ENCODE results near the gene ABCC1. TPM values are rescaled to one million over a fixed set of nuclear protein-coding genes. Genes with fewer than 3 reads are reported as not detected.

The ABCC1 gene
- total and polyA plus RNA-seq, 2 of the 4 experiments (the other 2 are of a cell fraction), result 39.4 to 66.0 TPM

DNA sequence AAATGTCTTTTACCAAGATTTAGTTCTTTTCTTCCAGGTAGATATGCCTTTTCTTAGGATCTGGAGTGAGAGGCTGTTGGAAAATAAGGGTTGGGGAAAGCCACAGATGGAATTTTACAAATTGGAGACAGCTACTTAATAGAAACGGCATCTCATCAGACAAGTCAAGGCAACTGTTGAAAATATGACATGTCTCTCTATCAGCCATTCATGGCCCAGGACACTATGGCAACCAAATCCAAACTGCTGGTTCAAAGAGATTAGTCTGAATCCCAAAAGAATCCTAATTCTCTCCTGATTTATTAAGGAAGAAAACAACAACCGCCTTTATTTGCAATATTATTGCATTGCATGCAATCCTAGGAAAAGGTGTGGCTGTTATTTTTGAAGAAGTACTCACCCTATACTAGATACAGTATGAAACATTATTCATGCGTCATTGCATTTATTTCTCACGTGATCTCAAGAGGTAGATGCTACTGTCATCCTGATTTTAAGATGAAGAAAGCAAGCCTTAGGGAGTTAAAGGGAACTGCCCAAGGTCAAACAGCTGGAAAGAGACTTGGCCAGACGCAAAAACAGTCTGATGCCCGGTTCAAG is 48.4 kb upstream of the ABCC1 start:
- ChIA-PET POLR2A (ENCODE audit: unreplicated experiment) (no interaction called here), CTCF (no interaction called here)
- no peak overlapping the region for H3K4me2 ChIP-seq (ENCODE audit: low read depth, low read length)
- H3K9me1 ChIP-seq (ENCODE audit: insufficient read depth, low read length), result peaks cover 21% of the 10 kb centered on the region
- no TSS peak for BruUV-seq (replicated peaks)
- H3K79me1 ChIP-seq (ENCODE audit: low read depth in 1 of 2, low read length in 2 of 2), result peaks cover 0 to 11% of the 10 kb centered on the region in 2 experiments; a peak in 1 of 4 replicates
- WGBS, 2 experiments (ENCODE audit: extremely low coverage in 2 of 2, insufficient read length in 1 of 2), result 100% methylated on average over 1 of the region's 6 CpGs; no CpG with 5 or more reads in 1 of the 2 experiments
- no peak overlapping the region for H2AK5ac ChIP-seq (ENCODE audit: low read depth, low read length)
- H4K5ac ChIP-seq (ENCODE audit: low read depth, low read length), result no peak overlapping the region
- H2BK5ac ChIP-seq (ENCODE audit: low read depth, low read length, poor library complexity, severe bottlenecking), result no peak overlapping the region
- H2AFZ ChIP-seq (replicated peaks; ENCODE audit: low read length, poor library complexity), result no peak overlapping the region
- H3K23ac ChIP-seq (ENCODE audit: low read depth, low read length), result no peak overlapping the region
- no peaks in the 10 kb centered on the region for H3K36me3 ChIP-seq (ENCODE audit: control insufficient read depth, insufficient read depth, low read length)
- no peak overlapping the region for H2BK20ac ChIP-seq (ENCODE audit: low read depth, low read length)
- intact Hi-C loops (cut with micrococcal nuclease), result no loop called here
- no peak overlapping the region for H2BK15ac ChIP-seq (ENCODE audit: low read depth, low read length)
- no peak overlapping the region for H3K9ac ChIP-seq (ENCODE audit: low read depth, low read length)
- no peaks in the 10 kb centered on the region for H4K20me1 ChIP-seq (ENCODE audit: insufficient read depth, low read length)
- H3K4me3 ChIP-seq (ENCODE audit: insufficient read depth, low read depth, low read length), result no peak overlapping the region
- H4K91ac ChIP-seq (ENCODE audit: insufficient read depth, low read depth, low read length), result no peak overlapping the region
- dilution Hi-C loops (cut with HindIII; ENCODE audit: low sequenced_read_pairs, unreplicated experiment), result no loop called here
- H2AK9ac ChIP-seq (replicated peaks; ENCODE audit: low read depth, low read length, poor library complexity), result no peak overlapping the region
- peaks cover 7% of the 10 kb centered on the region for H3K4me1 ChIP-seq (ENCODE audit: control insufficient read depth, insufficient read depth, low read length)
- no peak for ATAC-seq (ENCODE audit: low read depth)
- no peak overlapping the region for H3K4ac ChIP-seq (ENCODE audit: low read depth, low read length)
- H3K56ac ChIP-seq (ENCODE audit: extremely low read depth, insufficient read depth, low read length), result no peak overlapping the region
- no peak overlapping the region for H2BK120ac ChIP-seq (ENCODE audit: low read depth, low read length)
- no peak overlapping the region for H3K18ac ChIP-seq (ENCODE audit: low read depth, low read length)
- H3K14ac ChIP-seq (replicated peaks; ENCODE audit: low read depth, low read length), result no peak overlapping the region
- no peak overlapping the region for H3K27ac ChIP-seq (ENCODE audit: insufficient read depth, low read length)
- no peaks in the 10 kb centered on the region for H3K9me3 ChIP-seq (ENCODE audit: control insufficient read depth, insufficient read depth, low read length)
- DNase-seq, result no peak
- in situ Hi-C loops (cut with MboI; ENCODE audit: low sequenced_read_pairs), result no loop called here
- H3K27me3 ChIP-seq (ENCODE audit: control insufficient read depth, insufficient read depth, low read length), result no peaks in the 10 kb centered on the region
- TF ChIP-seq, protein P1, sequence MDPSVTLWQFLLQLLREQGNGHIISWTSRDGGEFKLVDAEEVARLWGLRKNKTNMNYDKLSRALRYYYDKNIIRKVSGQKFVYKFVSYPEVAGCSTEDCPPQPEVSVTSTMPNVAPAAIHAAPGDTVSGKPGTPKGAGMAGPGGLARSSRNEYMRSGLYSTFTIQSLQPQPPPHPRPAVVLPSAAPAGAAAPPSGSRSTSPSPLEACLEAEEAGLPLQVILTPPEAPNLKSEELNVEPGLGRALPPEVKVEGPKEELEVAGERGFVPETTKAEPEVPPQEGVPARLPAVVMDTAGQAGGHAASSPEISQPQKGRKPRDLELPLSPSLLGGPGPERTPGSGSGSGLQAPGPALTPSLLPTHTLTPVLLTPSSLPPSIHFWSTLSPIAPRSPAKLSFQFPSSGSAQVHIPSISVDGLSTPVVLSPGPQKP (IDR thresholded peaks at IDR 0.05; ENCODE audit: borderline replicate concordance, low read depth, low read length), result no peak
- TF ChIP-seq, protein P2, sequence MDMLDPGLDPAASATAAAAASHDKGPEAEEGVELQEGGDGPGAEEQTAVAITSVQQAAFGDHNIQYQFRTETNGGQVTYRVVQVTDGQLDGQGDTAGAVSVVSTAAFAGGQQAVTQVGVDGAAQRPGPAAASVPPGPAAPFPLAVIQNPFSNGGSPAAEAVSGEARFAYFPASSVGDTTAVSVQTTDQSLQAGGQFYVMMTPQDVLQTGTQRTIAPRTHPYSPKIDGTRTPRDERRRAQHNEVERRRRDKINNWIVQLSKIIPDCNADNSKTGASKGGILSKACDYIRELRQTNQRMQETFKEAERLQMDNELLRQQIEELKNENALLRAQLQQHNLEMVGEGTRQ (IDR thresholded peaks at IDR 0.05; ENCODE audit: low read depth, low read length), result no peak
- TF ChIP-seq MAZ (IDR thresholded peaks at IDR 0.05; ENCODE audit: borderline replicate concordance, low read depth, low read length) (no peak), BHLHE40 (IDR thresholded peaks at IDR 0.05; ENCODE audit: low read depth, low read length) (no peak), RAD21 (IDR thresholded peaks at IDR 0.05; ENCODE audit: low read length) (no peak), SMC3 (IDR thresholded peaks at IDR 0.05; ENCODE audit: low read depth, low read length) (no peak), MAFK (IDR thresholded peaks at IDR 0.05; ENCODE audit: low read depth, low read length) (no peak), CHD1 (IDR thresholded peaks at IDR 0.05; ENCODE audit: low read depth, low read length) (no peak), FOS (IDR thresholded peaks at IDR 0.05; ENCODE audit: low read depth, low read length) (no peak), MXI1 (IDR thresholded peaks at IDR 0.05; ENCODE audit: borderline replicate concordance, low read depth, low read length) (no peak), RFX5 (IDR thresholded peaks at IDR 0.05; ENCODE audit: low read depth, low read length) (no peak), CEBPB (IDR thresholded peaks at IDR 0.05; ENCODE audit: low read depth, low read length) (no peak)
- TF ChIP-seq, protein P3, sequence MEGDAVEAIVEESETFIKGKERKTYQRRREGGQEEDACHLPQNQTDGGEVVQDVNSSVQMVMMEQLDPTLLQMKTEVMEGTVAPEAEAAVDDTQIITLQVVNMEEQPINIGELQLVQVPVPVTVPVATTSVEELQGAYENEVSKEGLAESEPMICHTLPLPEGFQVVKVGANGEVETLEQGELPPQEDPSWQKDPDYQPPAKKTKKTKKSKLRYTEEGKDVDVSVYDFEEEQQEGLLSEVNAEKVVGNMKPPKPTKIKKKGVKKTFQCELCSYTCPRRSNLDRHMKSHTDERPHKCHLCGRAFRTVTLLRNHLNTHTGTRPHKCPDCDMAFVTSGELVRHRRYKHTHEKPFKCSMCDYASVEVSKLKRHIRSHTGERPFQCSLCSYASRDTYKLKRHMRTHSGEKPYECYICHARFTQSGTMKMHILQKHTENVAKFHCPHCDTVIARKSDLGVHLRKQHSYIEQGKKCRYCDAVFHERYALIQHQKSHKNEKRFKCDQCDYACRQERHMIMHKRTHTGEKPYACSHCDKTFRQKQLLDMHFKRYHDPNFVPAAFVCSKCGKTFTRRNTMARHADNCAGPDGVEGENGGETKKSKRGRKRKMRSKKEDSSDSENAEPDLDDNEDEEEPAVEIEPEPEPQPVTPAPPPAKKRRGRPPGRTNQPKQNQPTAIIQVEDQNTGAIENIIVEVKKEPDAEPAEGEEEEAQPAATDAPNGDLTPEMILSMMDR (conservative IDR thresholded peaks at IDR 0.05; ENCODE audit: low read depth, low read length), result no peak
- no peak overlapping the region for H4K8ac ChIP-seq (ENCODE audit: low read depth in 2 of 2, low read length in 2 of 2)

Data from IMR-90 (cell line).